Measurements from ENCODE around the gene ITLN1.

Gene ITLN1

DNA sequence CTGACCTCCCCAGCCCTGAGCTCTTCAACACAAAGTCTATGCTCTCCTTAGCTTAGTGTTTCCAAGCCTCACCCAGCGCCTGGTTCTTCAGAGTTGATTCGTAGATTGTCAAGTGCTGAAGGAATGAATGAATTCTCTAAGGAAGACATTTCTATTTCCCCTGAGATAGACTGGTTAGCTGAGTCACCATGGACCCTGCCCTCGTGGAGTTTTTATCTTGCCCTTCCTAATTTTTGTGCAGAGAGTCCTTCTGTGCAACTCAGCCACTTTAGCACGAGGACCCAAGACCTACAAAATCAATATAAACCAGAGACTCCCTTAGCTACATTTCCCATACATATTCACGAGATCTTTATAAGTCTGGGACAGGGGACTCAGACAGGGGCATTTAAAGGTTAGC, 19.6 kb downstream of the ITLN1 start:
- no peak for TF ChIP-seq SPI1 (IDR thresholded peaks at IDR 0.05; ENCODE audit: borderline replicate concordance, low read depth)
- TF ChIP-seq, protein P1, sequence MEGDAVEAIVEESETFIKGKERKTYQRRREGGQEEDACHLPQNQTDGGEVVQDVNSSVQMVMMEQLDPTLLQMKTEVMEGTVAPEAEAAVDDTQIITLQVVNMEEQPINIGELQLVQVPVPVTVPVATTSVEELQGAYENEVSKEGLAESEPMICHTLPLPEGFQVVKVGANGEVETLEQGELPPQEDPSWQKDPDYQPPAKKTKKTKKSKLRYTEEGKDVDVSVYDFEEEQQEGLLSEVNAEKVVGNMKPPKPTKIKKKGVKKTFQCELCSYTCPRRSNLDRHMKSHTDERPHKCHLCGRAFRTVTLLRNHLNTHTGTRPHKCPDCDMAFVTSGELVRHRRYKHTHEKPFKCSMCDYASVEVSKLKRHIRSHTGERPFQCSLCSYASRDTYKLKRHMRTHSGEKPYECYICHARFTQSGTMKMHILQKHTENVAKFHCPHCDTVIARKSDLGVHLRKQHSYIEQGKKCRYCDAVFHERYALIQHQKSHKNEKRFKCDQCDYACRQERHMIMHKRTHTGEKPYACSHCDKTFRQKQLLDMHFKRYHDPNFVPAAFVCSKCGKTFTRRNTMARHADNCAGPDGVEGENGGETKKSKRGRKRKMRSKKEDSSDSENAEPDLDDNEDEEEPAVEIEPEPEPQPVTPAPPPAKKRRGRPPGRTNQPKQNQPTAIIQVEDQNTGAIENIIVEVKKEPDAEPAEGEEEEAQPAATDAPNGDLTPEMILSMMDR (IDR thresholded peaks at IDR 0.05; ENCODE audit: insufficient read depth, low read length), result no peak
- no peak for TF ChIP-seq REST (IDR thresholded peaks at IDR 0.05; ENCODE audit: insufficient replicate concordance, low read depth)
- TF ChIP-seq POLR2AphosphoS5 (IDR thresholded peaks at IDR 0.05; ENCODE audit: low read depth), result no peak
- no peak for TF ChIP-seq GABPA (IDR thresholded peaks at IDR 0.05; ENCODE audit: low read depth)
- no peak overlapping the region for H3K4me3 ChIP-seq (replicated peaks; ENCODE audit: insufficient read depth, low read length)
- no peaks in the 10 kb centered on the region for H3K27me3 ChIP-seq (ENCODE audit: insufficient read depth, poor library complexity, severe bottlenecking)
- DNase-seq (ENCODE audit: low read depth in 1 of 2, low spot score in 1 of 2), result no peak
- no peak overlapping the region for H3K27ac ChIP-seq (replicated peaks)

DNA sequence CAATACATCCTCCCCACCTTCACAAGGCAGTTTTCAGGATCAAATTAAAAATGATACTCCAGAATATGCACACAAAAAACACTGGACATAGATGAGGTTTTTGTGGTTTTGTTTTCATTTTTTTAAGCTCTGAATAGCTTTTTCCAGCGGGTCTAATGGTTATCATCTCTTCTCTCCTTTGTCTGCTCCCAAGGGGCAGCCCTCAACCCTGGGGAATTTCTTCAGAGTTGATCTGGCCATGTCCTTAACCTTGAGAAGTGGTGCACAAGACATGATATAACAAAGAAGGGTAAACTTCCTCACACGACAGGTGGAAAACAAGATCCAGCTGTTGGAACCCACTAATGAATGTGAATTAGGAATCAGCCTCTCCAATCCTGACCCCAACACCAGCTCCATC, 20.8 kb downstream of the ITLN1 start:
- Histone ChIP-seq H3K4me3 (replicated peaks; ENCODE audit: insufficient read depth, low read length) (no peak overlapping the region), H3K27me3 (ENCODE audit: insufficient read depth, poor library complexity, severe bottlenecking) (no peaks in the 10 kb centered on the region), H3K27ac (replicated peaks) (peak overlapping the region; percentile 93)
- TF ChIP-seq SPI1 (IDR thresholded peaks at IDR 0.05; ENCODE audit: borderline replicate concordance, low read depth) (no peak), GABPA (IDR thresholded peaks at IDR 0.05; ENCODE audit: low read depth) (no peak)
- TF ChIP-seq, protein P1 (IDR thresholded peaks at IDR 0.05; ENCODE audit: insufficient read depth, low read length), result no peak
- no peak for DNase-seq (ENCODE audit: low read depth in 1 of 2, low spot score in 1 of 2)

DNA sequence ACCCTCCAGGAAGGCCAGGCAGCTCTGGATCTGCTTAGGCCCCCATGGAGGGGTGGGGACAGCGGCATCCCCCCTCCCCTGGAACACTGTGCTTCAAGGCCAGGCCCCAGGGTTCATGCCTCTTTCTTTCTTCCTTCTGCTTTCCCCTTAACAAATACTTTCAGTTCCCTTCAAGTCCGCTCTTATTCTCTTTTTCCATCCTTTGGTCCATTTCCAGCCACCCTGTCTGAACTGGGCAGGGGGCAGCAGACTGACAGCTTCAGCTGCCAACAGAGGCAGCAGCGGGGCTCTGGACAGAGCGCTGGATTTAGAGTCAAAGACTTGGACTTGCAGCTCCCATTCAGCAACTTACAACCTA, 21.2 kb downstream of the ITLN1 start:
- Histone ChIP-seq H3K27ac (replicated peaks) (peak overlapping the region; percentile 93), H3K4me3 (replicated peaks; ENCODE audit: insufficient read depth, low read length) (no peak overlapping the region), H3K27me3 (ENCODE audit: insufficient read depth, poor library complexity, severe bottlenecking) (no peaks in the 10 kb centered on the region)
- TF ChIP-seq, protein P1 (IDR thresholded peaks at IDR 0.05; ENCODE audit: insufficient read depth, low read length), result no peak
- TF ChIP-seq REST (IDR thresholded peaks at IDR 0.05; ENCODE audit: insufficient replicate concordance, low read depth) (no peak), GABPA (IDR thresholded peaks at IDR 0.05; ENCODE audit: low read depth) (no peak), SPI1 (IDR thresholded peaks at IDR 0.05; ENCODE audit: borderline replicate concordance, low read depth) (no peak), POLR2AphosphoS5 (IDR thresholded peaks at IDR 0.05; ENCODE audit: low read depth) (no peak)
- DNase-seq (ENCODE audit: low read depth in 1 of 2, low spot score in 1 of 2), result peak in 1 of 2 experiments; percentile 53

DNA sequence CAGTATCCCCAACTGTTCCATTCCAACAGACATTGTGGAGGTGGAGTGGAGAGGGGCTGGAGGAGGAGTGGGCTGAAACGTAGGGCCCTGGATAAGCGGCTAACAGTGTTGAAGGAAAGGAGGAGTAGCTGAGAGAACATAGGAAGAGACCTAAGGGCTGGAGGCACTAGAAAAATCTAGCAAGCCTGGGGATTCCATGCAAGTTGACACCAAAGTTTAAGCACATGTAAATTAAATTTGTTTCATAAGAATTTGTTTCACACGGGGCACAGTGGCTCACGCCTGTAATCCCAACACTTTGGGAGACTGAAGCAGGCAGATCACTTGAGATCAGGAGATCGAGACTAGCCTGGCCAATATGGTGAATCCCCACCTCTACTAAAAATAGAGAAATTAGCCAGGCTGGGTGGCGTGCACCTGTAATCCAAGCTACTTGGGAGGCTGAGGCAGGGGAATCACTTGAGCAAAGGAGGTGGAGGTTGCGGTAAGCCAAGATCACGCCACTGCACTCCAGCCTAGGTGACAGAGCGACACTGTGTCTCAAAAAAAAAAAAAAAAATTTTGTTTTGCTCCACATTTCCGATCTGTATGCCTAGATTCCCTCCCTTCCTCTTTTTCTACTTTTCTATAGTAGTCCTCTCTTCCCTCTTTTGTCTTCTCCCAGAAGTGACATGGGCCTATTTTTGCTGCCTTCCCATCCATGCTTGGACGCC, 21.8 kb downstream of the ITLN1 start:
- H3K27ac ChIP-seq (replicated peaks), result peak overlapping the region; percentile 93
- TF ChIP-seq SPI1 (IDR thresholded peaks at IDR 0.05; ENCODE audit: borderline replicate concordance, low read depth) (peak; percentile 92), REST (IDR thresholded peaks at IDR 0.05; ENCODE audit: insufficient replicate concordance, low read depth) (no peak)
- peak overlapping the region; percentile 10; the same call in 1 of the 2 replicates for H3K4me3 ChIP-seq (replicated peaks; ENCODE audit: insufficient read depth, low read length)
- H3K27me3 ChIP-seq (ENCODE audit: insufficient read depth, poor library complexity, severe bottlenecking), result no peaks in the 10 kb centered on the region
- DNase-seq (ENCODE audit: low read depth in 1 of 2, low spot score in 1 of 2), result peak in 1 of 2 experiments; percentile 75

Measured in HL-60 (cell line).